H1 (cell line): Measurements from ENCODE around the gene PPP1R13B. TPM values are rescaled to one million over a fixed set of nuclear protein-coding genes. Genes with fewer than 3 reads are reported as not detected.

ENCODE experiments used
- BCL11A ChIP-seq, 2 experiments: IDR thresholded peaks; one replicate each; pipeline ENCODE4 v1.6.1; 2011; ENCODE audit warnings: low read depth in 2 of 2, low read length in 2 of 2, mild to moderate bottlenecking in 2 of 2
- CBX8 ChIP-seq: fragments of 300-800, 300-1000 bp; sonication (generic); IDR thresholded peaks from 2 replicates; pipeline ENCODE4 v1.7.1; 2016; ENCODE audit warnings: low read depth, low read length, borderline replicate concordance
- CHD2 ChIP-seq: IDR thresholded peaks from 2 replicates; pipeline ENCODE4 v1.6.1; 2012; ENCODE audit warnings: low read length, improper control_type of control experiment
- CTBP2 ChIP-seq: IDR thresholded peaks from 2 replicates; pipeline ENCODE4 v1.7.0; 2011; ENCODE audit warnings: borderline replicate concordance, mild to moderate bottlenecking, moderate library complexity, mixed read lengths, low read length; ENCODE audit not compliant: insufficient read depth, insufficient read length
- FOSL1 ChIP-seq: IDR thresholded peaks from 2 replicates; pipeline ENCODE4 v1.6.1; 2011; ENCODE audit warnings: mild to moderate bottlenecking, low read depth, low read length, moderate library complexity; ENCODE audit not compliant: insufficient read depth
- GABPA ChIP-seq: IDR thresholded peaks from 2 replicates; pipeline ENCODE4 v1.6.1; 2011; ENCODE audit warnings: mild to moderate bottlenecking, low read length, moderate library complexity, borderline replicate concordance; ENCODE audit not compliant: insufficient read depth
- HDAC6 ChIP-seq: IDR thresholded peaks from one replicate; pipeline ENCODE4 v1.7.1; 2012; ENCODE audit warnings: low read depth, mild to moderate bottlenecking, inconsistent platforms, low read length, moderate library complexity
- KDM1A ChIP-seq: fragments of 200-600, 300-600 bp; sonication (generic); IDR thresholded peaks from 2 replicates; pipeline ENCODE4 v1.7.1; 2016; ENCODE audit warnings: mild to moderate bottlenecking, low read length, borderline replicate concordance
- TAF1 ChIP-seq: IDR thresholded peaks from 2 replicates; pipeline ENCODE4 v1.6.1; 2011; ENCODE audit warnings: mild to moderate bottlenecking, low read depth, low read length
- polyA plus RNA-seq, 7 experiments: library from polyadenylated mRNA; depleted of rRNA in 3 of 7; stranded (reverse) in 5 of 7; unstranded in 2 of 7; fragments of >200 nt in 5 of 7; fragments of 200-250 nt in 2 of 7; gene quantifications; 1 replicate in 5 of 7; 2 replicates in 1 of 7; 4 replicates in 1 of 7; pipeline versions ENCODE4 v1.2.1 to v1.2.3, GENCODE V29; 2011 to 2013; ENCODE audit warnings: missing spikeins in 2 of 7, mixed read lengths in 2 of 7
- total RNA-seq: library from RNA; stranded (reverse); fragmentation: NEBNext Ultra II Directional; extraction: Animal tissue kit (Norgen Biotek cat#: 25700); gene quantifications from 2 replicates; pipeline ENCODE4 v1.2.1, GENCODE V29; 2021
- TF ChIP-seq, protein P1 (sequence below): fragments of 300-600 bp; sonication (generic); IDR thresholded peaks from 2 replicates; pipeline ENCODE4 v1.7.1; 2012; ENCODE audit warnings: low read length, moderate library complexity, mild to moderate bottlenecking, inconsistent platforms; ENCODE audit not compliant: insufficient replicate concordance
- TF ChIP-seq, protein P2 (sequence below): IDR thresholded peaks from 2 replicates; pipeline ENCODE4 v1.6.1; 2012; ENCODE audit warnings: inconsistent platforms

PPP1R13B gene
- total and polyA plus RNA-seq, 2 of the 8 experiments (the other 6 are each of a cell fraction or from before 2014, with no cell fraction given), result 2.6 to 8.9 TPM

DNA sequence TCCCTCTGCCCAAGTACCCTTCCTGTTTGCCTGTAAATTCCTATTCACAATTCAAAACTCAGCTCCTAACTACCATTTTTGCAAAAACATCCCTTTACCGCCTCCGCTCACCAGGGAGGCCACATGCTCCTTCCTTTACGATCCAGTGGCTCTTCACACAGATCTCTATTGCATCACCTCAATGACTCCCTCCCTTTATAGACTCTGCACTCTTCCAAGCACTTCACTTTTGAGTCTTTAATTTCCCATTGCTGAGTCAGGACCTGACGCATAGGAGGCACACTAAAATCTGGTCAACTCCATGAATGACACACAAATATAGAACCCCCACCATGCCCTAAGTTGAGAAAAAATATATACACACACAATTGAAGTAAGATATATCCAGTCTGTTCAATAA is 45.9 kb downstream of the PPP1R13B start (continued):
- TF ChIP-seq, protein P1, sequence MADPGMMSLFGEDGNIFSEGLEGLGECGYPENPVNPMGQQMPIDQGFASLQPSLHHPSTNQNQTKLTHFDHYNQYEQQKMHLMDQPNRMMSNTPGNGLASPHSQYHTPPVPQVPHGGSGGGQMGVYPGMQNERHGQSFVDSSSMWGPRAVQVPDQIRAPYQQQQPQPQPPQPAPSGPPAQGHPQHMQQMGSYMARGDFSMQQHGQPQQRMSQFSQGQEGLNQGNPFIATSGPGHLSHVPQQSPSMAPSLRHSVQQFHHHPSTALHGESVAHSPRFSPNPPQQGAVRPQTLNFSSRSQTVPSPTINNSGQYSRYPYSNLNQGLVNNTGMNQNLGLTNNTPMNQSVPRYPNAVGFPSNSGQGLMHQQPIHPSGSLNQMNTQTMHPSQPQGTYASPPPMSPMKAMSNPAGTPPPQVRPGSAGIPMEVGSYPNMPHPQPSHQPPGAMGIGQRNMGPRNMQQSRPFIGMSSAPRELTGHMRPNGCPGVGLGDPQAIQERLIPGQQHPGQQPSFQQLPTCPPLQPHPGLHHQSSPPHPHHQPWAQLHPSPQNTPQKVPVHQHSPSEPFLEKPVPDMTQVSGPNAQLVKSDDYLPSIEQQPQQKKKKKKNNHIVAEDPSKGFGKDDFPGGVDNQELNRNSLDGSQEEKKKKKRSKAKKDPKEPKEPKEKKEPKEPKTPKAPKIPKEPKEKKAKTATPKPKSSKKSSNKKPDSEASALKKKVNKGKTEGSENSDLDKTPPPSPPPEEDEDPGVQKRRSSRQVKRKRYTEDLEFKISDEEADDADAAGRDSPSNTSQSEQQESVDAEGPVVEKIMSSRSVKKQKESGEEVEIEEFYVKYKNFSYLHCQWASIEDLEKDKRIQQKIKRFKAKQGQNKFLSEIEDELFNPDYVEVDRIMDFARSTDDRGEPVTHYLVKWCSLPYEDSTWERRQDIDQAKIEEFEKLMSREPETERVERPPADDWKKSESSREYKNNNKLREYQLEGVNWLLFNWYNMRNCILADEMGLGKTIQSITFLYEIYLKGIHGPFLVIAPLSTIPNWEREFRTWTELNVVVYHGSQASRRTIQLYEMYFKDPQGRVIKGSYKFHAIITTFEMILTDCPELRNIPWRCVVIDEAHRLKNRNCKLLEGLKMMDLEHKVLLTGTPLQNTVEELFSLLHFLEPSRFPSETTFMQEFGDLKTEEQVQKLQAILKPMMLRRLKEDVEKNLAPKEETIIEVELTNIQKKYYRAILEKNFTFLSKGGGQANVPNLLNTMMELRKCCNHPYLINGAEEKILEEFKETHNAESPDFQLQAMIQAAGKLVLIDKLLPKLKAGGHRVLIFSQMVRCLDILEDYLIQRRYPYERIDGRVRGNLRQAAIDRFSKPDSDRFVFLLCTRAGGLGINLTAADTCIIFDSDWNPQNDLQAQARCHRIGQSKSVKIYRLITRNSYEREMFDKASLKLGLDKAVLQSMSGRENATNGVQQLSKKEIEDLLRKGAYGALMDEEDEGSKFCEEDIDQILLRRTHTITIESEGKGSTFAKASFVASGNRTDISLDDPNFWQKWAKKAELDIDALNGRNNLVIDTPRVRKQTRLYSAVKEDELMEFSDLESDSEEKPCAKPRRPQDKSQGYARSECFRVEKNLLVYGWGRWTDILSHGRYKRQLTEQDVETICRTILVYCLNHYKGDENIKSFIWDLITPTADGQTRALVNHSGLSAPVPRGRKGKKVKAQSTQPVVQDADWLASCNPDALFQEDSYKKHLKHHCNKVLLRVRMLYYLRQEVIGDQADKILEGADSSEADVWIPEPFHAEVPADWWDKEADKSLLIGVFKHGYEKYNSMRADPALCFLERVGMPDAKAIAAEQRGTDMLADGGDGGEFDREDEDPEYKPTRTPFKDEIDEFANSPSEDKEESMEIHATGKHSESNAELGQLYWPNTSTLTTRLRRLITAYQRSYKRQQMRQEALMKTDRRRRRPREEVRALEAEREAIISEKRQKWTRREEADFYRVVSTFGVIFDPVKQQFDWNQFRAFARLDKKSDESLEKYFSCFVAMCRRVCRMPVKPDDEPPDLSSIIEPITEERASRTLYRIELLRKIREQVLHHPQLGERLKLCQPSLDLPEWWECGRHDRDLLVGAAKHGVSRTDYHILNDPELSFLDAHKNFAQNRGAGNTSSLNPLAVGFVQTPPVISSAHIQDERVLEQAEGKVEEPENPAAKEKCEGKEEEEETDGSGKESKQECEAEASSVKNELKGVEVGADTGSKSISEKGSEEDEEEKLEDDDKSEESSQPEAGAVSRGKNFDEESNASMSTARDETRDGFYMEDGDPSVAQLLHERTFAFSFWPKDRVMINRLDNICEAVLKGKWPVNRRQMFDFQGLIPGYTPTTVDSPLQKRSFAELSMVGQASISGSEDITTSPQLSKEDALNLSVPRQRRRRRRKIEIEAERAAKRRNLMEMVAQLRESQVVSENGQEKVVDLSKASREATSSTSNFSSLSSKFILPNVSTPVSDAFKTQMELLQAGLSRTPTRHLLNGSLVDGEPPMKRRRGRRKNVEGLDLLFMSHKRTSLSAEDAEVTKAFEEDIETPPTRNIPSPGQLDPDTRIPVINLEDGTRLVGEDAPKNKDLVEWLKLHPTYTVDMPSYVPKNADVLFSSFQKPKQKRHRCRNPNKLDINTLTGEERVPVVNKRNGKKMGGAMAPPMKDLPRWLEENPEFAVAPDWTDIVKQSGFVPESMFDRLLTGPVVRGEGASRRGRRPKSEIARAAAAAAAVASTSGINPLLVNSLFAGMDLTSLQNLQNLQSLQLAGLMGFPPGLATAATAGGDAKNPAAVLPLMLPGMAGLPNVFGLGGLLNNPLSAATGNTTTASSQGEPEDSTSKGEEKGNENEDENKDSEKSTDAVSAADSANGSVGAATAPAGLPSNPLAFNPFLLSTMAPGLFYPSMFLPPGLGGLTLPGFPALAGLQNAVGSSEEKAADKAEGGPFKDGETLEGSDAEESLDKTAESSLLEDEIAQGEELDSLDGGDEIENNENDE, result no peak
- TF ChIP-seq CHD2, result no peak
- TF ChIP-seq FOSL1, result no peak
- TF ChIP-seq, protein P2, sequence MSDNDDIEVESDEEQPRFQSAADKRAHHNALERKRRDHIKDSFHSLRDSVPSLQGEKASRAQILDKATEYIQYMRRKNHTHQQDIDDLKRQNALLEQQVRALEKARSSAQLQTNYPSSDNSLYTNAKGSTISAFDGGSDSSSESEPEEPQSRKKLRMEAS, result peak; percentile 49; the same call in 1 of the 2 replicates
- no peak for TF ChIP-seq KDM1A
- TF ChIP-seq GABPA, result no peak
- no peak for TF ChIP-seq CTBP2
- TF ChIP-seq BCL11A (IDR thresholded peaks at IDR 0.05; ENCODE audit: low read depth in 2 of 2, low read length in 2 of 2), result no peak
- no peak for TF ChIP-seq CBX8
- no peak for TF ChIP-seq HDAC6
- no peak for TF ChIP-seq TAF1
